T-helper 2 cell treated with Interferon-gamma antibody and Interleukin-4, amounts not matched to agents 100 ng/mL and 5 ng/mL, for 36 hours (primary cell): Measurements from ENCODE around the gene PLEKHH2. TPM values are rescaled to one million over a fixed set of nuclear protein-coding genes. Genes with fewer than 3 reads are reported as not detected.
"Not testable (repeated sequence)": the region's sequence is repeated elsewhere in the genome, so short reads cannot be mapped to it uniquely, and the experiment has no call there.

Experiments used
- intact Hi-C: fragments of 100-400 bp; cut with micrococcal nuclease; formaldehyde crosslinking; loops from one replicate; pipeline ENCODE4 v1.15.1; 2023
- total RNA-seq: library from RNA; stranded (reverse); gene quantifications from 2 replicates; pipeline ENCODE4 v1.2.3, GENCODE V29; 2022

PLEKHH2 gene
- total RNA-seq, 1 donor from 2014 or later = 3.2 TPM

- intact Hi-C loops = loop anchor here (2.0 to 5.0 kb wide), 2 partner anchors 139 to 1274 kb away; partner anchors contain the start of genes COX7A2L and DYNC2LI1
Measured at GRCh38 chr2:43636153-43636552, 907 bp upstream of the PLEKHH2 start.

GRCh38 chr2:43636621-43637020 is 439 bp upstream of the PLEKHH2 start:
- intact Hi-C loops = loop anchor here (1.0 to 5.0 kb wide), 3 partner anchors 40 to 1274 kb away; partner anchors contain the start of genes COX7A2L, DYNC2LI1 and THADA

GRCh38 chr2:43642363-43642762 is 5.3 kb downstream of the PLEKHH2 start:
- intact Hi-C loops = no loop called here

GRCh38 chr2:43643680-43644079 is 6.6 kb downstream of the PLEKHH2 start:
- intact Hi-C loops = no loop called here

- intact Hi-C loops = no loop called here
Measured at GRCh38 chr2:43648994-43649701, 12.1 kb downstream of the PLEKHH2 start.

- intact Hi-C loops = no loop called here
Measured at GRCh38 chr2:43653506-43653905, 16.4 kb downstream of the PLEKHH2 start.

GRCh38 chr2:43657241-43657640 is 20.2 kb downstream of the PLEKHH2 start:
- intact Hi-C loops = no loop called here

- intact Hi-C loops = no loop called here
Measured at GRCh38 chr2:43675646-43676321, 38.7 kb downstream of the PLEKHH2 start.

- intact Hi-C loops = no loop called here
Measured at GRCh38 chr2:43676322-43677050, 39.4 kb downstream of the PLEKHH2 start, which contains the start of gene C1GALT1C1L. TSS of gene C1GALT1C1L (minus strand) at chr2:43676429. CDS start at chr2:43676322, 107 bp downstream.

GRCh38 chr2:43677783-43678182 is 40.7 kb downstream of the PLEKHH2 start:
- intact Hi-C loops = not testable (repeated sequence)

- intact Hi-C loops = no loop called here
Measured at GRCh38 chr2:43685357-43685756, 48.3 kb downstream of the PLEKHH2 start.

- intact Hi-C loops = no loop called here
Measured at GRCh38 chr2:43689999-43690398, 52.9 kb downstream of the PLEKHH2 start.

- intact Hi-C loops = no loop called here
Measured at GRCh38 chr2:43692428-43692994, 55.5 kb downstream of the PLEKHH2 start.

GRCh38 chr2:43698140-43698539 is 61.1 kb downstream of the PLEKHH2 start:
- intact Hi-C loops = not testable (repeated sequence)

GRCh38 chr2:43699761-43700160 is 62.7 kb downstream of the PLEKHH2 start:
- intact Hi-C loops = no loop called here

GRCh38 chr2:43701111-43701510 is 64.1 kb downstream of the PLEKHH2 start:
- intact Hi-C loops = no loop called here

- intact Hi-C loops = no loop called here
Measured at GRCh38 chr2:43707255-43708015, 70.4 kb downstream of the PLEKHH2 start.

- intact Hi-C loops = no loop called here
Measured at GRCh38 chr2:43708178-43708577, 71.1 kb downstream of the PLEKHH2 start.

GRCh38 chr2:43708891-43709290 is 71.8 kb downstream of the PLEKHH2 start:
- intact Hi-C loops = no loop called here

- intact Hi-C loops = no loop called here
Measured at GRCh38 chr2:43710866-43711265, 73.8 kb downstream of the PLEKHH2 start.

- intact Hi-C loops = no loop called here
Measured at GRCh38 chr2:43714164-43714563, 77.1 kb downstream of the PLEKHH2 start.
